ENCODE measurements around the gene PKP3. TPM values are rescaled to one million over a fixed set of nuclear protein-coding genes. Genes with fewer than 3 reads are reported as not detected.
A peak's percentile ranks its signal among the peaks of the same experiment; 100 is the strongest.

PKP3 gene
- polyA plus RNA-seq, 3 donors = 4.1 to 5.5 (median 4.4) TPM

- no peak for DNase-seq (ENCODE audit: low read depth in 3 of 3, low spot score in 2 of 3)
Observed at GRCh38 chr11:441043-441417, 47.0 kb downstream of the PKP3 start.

GRCh38 chr11:441418-442274 lies 47.6 kb downstream of the PKP3 start, which contains the start of gene ANO9:
Gene ANO9, minus strand, starts transcription at chr11:442011. Its CDS starts 85 bp downstream, at chr11:441926.
- DNase-seq (ENCODE audit: low read depth in 3 of 3, low spot score in 2 of 3) = no peak

- no peak for DNase-seq (ENCODE audit: low read depth in 3 of 3, low spot score in 2 of 3)
Observed at GRCh38 chr11:442611-443081, 48.6 kb downstream of the PKP3 start.

GRCh38 chr11:443542-444199 lies 49.7 kb downstream of the PKP3 start:
- DNase-seq (ENCODE audit: low read depth in 3 of 3, low spot score in 2 of 3) = no peak

GRCh38 chr11:444396-445144 lies 50.6 kb downstream of the PKP3 start:
- no peak for DNase-seq (ENCODE audit: low read depth in 3 of 3, low spot score in 2 of 3)

GRCh38 chr11:445765-446588 lies 52.0 kb downstream of the PKP3 start:
- DNase-seq (ENCODE audit: low read depth in 3 of 3, low spot score in 2 of 3) = no peak

GRCh38 chr11:446891-447290 lies 52.9 kb downstream of the PKP3 start:
- no peak for DNase-seq (ENCODE audit: low read depth in 3 of 3, low spot score in 2 of 3)

- peak; percentile 77 to 84 (median 82) for DNase-seq (ENCODE audit: low read depth in 3 of 3, low spot score in 2 of 3)
Observed at GRCh38 chr11:447923-448731, 54.1 kb downstream of the PKP3 start.

GRCh38 chr11:449889-450808 lies 56.1 kb downstream of the PKP3 start, which contains the start of gene PTDSS2:
Gene PTDSS2, plus strand, starts transcription at chr11:450279. Its CDS starts 177 bp downstream, at chr11:450456.
- peak; percentile 87 to 94 (median 93) for DNase-seq (ENCODE audit: low read depth in 3 of 3, low spot score in 2 of 3)

GRCh38 chr11:450809-451451 lies 56.9 kb downstream of the PKP3 start:
- no peak for DNase-seq (ENCODE audit: low read depth in 3 of 3, low spot score in 2 of 3)

GRCh38 chr11:451738-452137 lies 57.7 kb downstream of the PKP3 start:
- DNase-seq (ENCODE audit: low read depth in 3 of 3, low spot score in 2 of 3) = no peak

- no peak for DNase-seq (ENCODE audit: low read depth in 3 of 3, low spot score in 2 of 3)
Observed at GRCh38 chr11:452203-452744, 58.3 kb downstream of the PKP3 start.

- DNase-seq (ENCODE audit: low read depth in 3 of 3, low spot score in 2 of 3) = no peak
Observed at GRCh38 chr11:452916-453527, 59.0 kb downstream of the PKP3 start.

- DNase-seq (ENCODE audit: low read depth in 3 of 3, low spot score in 2 of 3) = no peak
Observed at GRCh38 chr11:453564-453963, 59.6 kb downstream of the PKP3 start.

GRCh38 chr11:454043-454442 lies 60.0 kb downstream of the PKP3 start:
- DNase-seq (ENCODE audit: low read depth in 3 of 3, low spot score in 2 of 3) = no peak
